HL-60/S4 (cell line): Measurements from ENCODE around the gene EPHA3.

Experiments
- in situ Hi-C: fragments of 300-500 bp; cut with MboI; formaldehyde crosslinking; loops from 2 replicates; pipeline ENCODE4 v1.14.3; 2022; ENCODE audit warnings: low sequenced_read_pairs

Gene EPHA3

DNA sequence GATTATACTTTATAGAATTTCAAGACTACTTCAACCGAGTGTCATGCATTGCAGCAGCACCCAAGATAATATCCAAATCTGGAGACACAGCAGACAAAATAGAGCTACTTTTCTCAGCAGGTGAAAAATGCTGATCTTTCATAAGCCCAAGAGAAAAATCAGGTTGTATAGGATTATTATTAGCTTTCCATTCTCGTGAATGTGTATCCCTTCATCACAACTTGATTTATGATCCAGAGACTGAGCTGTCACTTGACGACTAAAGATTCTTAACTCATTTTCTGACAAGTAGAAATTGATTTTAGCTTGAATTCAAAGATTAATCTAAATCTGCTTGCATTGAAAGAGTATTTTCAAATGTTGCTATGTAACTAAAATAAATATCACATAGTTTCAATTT, 32.4 kb downstream of the EPHA3 start:
- in situ Hi-C loops: no loop called here

GRCh38 chr3:89144080-89144479, 36.7 kb downstream of the EPHA3 start:
- in situ Hi-C loops: no loop called here

- in situ Hi-C loops: no loop called here
Measured at GRCh38 chr3:89145995-89146394, 38.6 kb downstream of the EPHA3 start.

- in situ Hi-C loops: no loop called here
Measured at GRCh38 chr3:89154416-89154815, 47.0 kb downstream of the EPHA3 start.

DNA sequence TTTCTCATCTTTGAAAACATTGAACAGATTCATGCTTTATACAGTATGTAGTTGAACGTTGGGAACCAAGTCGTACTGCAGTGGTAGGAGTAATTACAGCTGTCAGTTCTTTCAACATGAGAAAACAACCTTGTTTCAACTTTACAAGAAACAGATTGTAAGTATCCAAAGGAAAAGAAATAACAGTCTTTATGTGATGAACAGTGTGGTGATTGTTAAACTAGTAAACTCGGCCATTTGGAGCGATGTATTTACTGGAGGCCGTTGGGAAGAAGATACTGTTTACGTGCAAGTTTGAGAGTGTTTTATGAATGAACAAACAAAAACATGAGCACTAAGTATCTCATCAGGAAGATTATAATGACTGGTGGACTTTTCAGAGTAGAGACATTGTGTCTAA, 48.4 kb downstream of the EPHA3 start:
- in situ Hi-C loops: no loop called here

DNA sequence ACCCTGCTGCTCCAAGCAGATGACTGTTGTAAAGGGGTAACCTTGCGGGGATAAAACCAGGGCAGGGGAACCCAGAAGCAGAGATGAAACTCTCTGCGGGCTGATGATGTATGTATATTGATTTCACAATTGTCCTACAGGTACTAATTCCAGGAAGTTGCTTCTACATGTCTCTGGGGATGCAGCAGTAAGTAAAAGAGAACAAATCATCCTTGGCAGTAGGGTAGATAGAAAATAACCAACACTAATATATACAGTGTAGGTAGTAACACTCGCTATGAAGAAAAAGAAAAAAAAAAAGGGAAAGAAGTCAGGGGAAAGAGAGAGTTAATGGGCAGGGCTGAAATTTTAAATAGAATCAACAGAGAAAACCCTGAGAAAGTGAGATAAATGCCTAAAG, 50.2 kb downstream of the EPHA3 start:
- in situ Hi-C loops: no loop called here

- in situ Hi-C loops: no loop called here
Measured at GRCh38 chr3:89159605-89160004, 52.2 kb downstream of the EPHA3 start.

DNA sequence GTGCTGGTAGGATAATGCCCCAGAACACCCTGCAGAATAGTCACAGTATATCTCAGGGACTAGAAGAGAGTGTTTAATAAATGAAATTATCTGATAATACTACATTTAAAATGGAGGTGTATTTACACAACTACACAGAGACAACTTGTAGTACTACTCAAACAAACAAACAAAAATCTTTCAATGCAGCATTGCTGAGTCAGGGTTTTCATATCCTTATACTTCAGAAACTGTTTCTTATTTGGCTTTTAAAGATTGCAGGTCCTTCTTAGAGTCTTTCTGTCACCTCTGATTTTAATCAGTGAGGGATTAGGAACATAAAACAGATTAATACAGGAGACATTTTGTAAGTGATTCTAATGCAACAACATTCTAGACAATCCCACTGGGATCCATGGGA, 57.4 kb downstream of the EPHA3 start:
- in situ Hi-C loops: no loop called here

- in situ Hi-C loops: no loop called here
Measured at GRCh38 chr3:89165636-89166263, 58.3 kb downstream of the EPHA3 start.

DNA sequence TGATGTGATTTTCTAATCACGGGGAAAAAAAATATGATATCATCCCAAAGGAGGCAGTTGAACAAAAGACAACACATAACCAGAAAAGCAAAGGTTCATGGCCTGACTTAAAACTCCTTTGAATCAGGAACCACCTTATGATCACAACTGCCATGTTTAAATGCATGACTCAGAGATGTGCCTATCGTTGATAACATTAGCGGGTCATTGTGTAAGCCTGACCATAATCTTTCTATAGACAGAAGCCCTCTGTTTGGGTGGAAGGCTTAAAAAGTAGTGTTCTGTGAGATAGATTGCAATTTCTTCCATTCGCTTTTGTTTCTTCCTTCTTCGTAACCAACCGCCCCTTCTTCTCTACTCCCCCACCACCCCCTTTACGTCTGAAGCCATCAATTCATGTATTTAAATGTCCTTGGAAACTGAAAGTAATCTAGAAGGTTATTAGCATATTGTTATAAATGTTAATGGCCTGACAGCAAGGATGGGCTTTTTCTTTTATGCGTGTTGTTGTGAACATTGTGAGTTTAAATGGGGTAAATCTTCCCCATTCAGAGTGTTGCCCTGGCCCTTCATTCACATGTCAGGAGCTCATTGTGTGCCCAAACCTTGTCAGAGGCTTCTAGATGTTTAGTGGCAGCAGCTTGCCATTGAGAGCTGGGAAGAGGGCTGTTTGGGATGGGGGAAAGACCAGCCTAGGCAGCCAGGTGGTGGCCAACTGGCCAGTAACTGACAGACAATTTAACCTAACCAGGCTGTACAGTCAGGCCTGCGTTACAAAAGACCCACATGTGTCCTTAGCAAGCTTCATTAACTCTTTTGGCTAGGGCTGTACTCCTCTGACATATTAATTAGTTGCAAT, 64.5 kb downstream of the EPHA3 start:
- in situ Hi-C loops: no loop called here

DNA sequence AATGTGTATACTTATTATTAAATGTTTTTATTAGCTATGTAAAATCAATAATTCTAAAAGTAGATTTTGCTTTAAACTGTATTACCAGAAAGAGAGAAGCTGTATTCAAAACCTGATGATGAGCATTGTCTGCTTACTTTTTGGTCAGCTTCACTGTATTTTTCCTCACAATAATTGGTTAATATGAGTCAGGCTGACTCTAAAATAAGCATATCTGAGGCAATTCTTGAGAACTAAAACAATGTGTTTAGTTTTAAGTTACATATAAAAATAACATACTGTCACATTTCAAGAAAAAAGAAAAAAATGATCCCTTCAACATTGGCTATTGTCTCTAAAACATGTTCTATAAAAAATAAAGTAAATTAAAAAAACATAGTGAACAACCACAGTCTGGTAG, 66.1 kb downstream of the EPHA3 start:
- in situ Hi-C loops: no loop called here

DNA sequence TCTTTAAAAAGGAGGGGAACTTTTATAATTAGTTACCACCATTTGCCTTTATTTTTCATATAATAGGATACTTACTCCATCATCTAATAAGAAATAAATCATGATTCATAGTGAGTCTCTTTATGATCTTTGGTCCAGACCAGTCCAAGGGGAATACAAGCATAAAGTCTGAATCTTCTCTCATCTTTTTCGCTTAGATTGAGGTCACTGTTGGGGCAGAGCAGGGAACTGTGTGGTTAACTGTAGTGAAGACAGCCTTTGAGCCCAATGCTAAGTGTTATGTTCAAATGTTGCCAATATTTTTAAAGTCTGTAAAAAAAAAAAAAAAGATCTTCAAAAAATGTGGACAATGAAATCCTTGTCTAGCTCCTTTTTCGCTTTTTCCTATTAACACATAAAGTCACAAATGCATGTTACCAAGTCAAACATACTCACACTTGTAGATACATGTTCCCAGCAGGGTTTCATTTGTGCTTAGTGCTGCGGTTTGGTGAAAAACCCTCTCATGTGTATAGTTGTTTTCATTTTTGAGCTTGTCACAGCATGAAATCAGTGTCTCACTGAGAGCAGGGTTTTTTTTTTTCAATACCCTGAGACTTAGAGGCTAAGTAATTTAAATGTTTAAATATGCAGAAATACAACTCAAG, 72.1 kb downstream of the EPHA3 start:
- in situ Hi-C loops: no loop called here

DNA sequence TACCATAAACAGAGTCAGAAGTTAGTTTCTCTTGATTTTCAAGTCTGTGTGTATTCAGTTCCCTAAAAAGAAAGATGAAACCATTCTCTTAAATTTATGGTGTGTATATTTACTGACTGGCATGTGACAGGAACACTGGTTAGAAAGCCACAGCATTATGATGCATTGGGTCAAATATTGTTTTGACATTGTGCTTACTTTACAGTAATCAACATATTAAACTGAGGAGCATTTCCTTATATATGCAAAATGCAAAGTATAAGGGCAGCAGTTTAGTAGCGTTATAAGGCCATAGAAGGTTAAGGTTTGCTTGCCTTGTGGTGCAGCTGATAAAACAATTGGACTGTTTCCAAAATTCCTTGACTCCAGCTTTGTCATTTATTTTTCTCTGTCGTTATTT, 72.9 kb downstream of the EPHA3 start:
- in situ Hi-C loops: no loop called here

DNA sequence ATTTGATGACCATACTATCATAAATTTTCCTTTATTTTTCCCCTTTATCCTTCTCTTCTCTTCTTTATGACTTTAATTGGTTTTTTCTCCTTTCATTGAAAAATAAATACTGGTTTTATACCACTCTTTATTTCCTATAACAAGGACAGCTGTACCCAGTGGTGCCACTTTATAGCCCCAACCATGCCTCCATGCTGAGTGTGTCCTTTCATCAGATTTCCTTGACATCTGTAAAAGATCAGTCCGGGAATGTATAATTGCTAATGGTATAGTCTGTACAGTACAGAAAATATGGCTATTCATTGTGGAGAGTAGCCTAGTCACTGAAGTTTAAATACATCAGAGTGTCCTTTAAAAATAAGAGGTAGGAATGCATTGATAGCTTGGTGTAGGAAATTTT, 74.6 kb downstream of the EPHA3 start:
- in situ Hi-C loops: no loop called here

GRCh38 chr3:89184151-89184995, 77.0 kb downstream of the EPHA3 start:
- in situ Hi-C loops: no loop called here

- in situ Hi-C loops: no loop called here
Measured at GRCh38 chr3:89186456-89186855, 79.0 kb downstream of the EPHA3 start.

- in situ Hi-C loops: no loop called here
Measured at GRCh38 chr3:89198591-89198990, 91.2 kb downstream of the EPHA3 start.

DNA sequence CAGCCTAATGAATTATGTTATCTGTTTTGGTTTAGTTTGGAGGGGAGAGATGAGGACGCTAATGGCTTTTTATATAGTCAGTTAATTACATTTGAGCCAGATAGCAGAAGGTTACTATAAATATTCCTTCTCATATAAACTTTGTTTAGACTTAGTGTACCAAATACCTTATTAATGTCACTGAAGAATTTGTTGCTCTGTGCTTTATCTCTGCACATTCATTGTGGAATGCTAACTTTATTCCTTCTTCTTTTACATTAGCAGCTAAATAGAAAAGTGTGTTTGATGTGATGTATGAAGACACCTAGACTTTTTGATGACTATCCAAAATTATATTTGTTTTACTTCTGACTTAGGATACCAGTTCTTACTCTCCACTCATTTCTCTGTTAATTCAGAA, 105.2 kb downstream of the EPHA3 start:
- in situ Hi-C loops: no loop called here

GRCh38 chr3:89216016-89216739, 108.8 kb downstream of the EPHA3 start:
- in situ Hi-C loops: no loop called here

DNA sequence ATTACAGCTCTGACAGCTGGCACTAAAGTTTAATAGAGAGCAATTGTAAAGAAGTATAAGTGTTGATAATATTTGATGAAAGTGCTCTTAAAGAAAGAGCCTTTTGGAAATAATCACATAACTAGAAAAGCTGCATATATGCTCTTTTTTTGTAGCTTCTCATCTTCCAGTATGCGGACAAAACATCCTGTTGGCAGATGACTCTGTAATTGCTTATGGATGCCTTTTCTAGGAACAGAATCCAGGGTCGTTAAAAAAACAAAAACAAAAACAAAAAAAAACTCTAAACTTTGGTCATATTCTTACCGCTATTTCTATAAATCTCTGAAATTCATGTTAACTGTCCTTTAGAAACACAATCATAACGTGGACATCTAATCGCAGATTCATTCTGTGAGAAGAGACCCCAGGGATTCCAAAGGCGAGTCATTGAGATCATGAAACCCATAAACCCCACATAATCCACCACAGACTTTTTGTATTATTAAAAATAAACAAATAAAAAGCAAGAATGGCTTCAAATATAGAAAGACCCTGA, 109.8 kb downstream of the EPHA3 start:
- in situ Hi-C loops: no loop called here
